Central memory CD4-positive, alpha-beta T cell (primary cell): ENCODE results near the gene PRKAG2.
"Not testable (repeated sequence)": the region's sequence is repeated elsewhere in the genome, so short reads cannot be mapped to it uniquely, and the experiment has no call there.

Experiments
- DNase-seq: peaks from one replicate; pipeline ENCODE4 v3.0.0; 2022

The PRKAG2 gene

DNA sequence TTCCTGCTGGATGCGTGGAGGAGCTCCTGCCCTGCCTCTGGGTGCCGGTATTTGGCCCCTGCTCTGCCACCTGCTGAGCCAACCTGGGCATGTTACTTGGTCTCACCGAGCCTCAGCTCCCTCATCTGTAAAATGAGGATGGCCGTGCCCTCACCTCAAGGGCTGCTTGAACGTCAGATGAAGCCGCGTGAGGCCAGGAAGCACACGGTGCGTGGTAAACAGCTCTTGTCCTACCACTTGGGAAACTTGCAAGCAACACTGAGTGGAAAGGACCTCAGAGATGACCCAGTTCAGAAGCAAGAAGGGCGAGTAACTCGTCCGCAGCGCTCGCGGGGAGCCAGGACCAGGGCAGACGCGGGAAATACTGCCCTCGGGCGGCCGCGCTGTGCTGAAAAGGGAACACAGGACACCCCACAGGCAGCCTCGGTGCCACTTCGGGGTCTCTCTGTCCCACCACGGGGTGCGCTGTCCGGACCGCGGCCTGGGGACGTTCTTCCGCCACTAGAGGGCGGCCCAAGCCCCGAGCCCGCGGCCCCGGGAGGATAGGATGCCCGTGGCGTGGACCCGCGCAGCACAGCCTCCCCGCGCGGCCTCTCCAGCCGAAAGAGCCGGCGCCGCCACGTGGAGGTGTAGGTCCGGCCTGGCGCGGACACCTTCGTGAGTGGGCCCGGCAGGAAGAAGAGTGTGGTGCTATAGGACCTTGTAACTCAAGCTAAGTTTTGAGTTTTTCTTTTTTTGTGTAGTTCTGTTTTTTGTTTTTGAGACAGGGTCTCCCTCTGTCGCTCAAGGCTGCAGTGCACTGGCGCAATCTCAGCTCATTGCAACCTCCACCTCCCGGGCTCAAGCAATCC, 94.1 kb downstream of the PRKAG2 start:
- peak; percentile 37 for DNase-seq

DNA sequence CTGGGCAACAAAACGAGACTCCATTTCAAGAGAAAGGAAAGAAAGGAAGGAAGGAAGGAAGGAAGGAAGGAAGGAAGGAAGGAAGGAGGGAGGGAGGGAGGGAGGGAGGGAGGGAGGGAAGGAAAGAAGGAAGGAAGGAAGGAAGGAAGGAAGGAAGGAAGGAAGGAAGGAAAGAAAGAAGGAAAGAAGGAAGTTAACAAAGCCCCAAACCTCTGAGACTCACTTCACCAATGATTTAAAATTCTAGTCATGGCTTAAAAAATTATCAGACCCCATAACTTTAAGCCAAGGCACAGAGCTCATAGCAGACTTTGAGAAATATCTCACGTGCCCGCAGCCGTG, 94.7 kb downstream of the PRKAG2 start:
- DNase-seq: not testable (repeated sequence)

DNA sequence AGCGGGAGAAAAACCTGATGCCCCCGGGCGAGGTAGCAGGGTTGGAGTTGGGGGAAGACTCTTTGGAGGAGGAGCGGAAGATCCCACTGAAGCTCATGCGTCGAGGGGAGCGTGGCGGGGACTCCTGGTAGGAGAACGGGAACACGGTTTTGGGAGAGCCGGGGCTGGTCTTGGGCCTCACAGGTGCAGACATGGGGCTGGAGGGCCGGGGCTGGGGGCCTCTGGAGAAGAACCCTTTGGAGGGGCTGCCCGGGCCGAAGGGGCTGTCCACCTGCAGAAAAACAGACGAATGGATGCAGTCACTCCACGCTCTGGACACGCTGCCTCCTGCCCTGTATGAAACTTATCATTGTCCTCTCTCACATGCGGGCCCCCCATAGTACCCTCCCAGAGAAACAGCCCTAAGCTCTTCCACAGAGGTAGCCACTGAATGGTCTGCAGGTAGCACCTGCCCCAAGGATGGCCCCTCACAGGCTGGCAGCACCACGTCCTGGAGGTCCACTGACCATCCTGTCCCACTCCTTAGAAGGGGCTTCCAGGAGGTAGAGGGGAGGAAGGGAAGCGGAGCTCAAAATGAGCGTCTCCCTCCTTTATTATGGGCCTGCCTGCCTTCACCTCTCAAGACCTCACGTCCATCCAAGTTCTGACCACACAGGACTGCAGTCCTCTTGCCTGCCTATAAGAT, 95.6 kb downstream of the PRKAG2 start:
- no peak for DNase-seq

DNA sequence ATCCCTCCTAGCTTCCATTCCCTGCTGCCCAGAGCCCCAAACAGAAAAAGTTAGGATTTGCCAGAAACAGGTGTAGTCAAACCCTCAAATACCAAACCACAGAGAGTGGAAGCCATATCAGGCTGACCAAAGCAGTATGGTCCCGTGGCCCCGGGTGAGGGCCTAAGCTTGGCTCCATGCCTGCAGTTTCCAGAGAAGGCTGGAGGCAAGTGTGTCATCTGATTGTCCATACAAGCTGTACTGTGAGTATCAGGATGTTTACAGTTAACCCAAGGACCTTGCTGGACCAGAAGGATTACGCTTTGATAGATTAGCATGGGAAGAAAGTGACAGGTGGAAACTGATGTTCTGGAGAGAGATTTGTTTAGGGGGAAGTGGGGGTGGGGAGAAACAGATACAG, 96.3 kb downstream of the PRKAG2 start:
- no peak for DNase-seq

DNA sequence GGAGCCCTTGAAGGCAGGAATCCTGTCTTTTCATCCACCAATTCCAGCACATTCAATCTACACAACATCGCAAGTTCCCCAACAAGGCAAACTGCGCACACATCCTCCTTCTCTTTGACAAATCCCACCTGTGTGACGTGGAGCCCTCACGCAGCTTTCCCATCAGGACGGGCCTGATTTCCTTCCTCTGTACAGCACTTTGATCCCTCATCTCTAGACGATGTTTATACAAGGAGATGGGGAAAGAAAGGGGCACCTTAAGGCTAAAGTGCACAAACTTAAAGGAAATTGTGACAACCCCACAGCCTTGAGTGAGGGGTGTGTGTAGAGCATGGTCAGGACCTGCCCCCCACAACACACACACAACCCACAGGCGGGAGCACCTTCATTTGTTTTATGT, 97.2 kb downstream of the PRKAG2 start:
- no peak for DNase-seq

DNA sequence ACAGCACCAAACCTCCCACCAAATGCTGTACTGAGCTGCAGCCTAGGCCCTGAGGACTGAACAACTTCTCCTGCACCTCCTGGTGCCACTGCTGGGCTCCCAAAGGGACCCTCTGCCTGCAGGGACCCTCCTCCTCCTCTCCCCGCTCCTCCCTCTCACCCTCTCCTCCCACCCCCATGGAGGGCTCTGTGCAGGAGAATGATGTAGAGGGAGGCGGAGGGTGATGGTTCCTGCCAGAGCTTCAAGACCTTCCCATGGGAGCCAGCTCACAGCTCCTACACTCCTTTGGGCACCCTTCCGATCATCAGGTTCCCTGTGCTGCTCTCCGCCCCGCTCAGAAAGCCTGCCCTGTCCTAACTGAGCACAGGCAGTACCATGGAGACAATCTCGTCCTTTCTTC, 97.7 kb downstream of the PRKAG2 start:
- no peak for DNase-seq

DNA sequence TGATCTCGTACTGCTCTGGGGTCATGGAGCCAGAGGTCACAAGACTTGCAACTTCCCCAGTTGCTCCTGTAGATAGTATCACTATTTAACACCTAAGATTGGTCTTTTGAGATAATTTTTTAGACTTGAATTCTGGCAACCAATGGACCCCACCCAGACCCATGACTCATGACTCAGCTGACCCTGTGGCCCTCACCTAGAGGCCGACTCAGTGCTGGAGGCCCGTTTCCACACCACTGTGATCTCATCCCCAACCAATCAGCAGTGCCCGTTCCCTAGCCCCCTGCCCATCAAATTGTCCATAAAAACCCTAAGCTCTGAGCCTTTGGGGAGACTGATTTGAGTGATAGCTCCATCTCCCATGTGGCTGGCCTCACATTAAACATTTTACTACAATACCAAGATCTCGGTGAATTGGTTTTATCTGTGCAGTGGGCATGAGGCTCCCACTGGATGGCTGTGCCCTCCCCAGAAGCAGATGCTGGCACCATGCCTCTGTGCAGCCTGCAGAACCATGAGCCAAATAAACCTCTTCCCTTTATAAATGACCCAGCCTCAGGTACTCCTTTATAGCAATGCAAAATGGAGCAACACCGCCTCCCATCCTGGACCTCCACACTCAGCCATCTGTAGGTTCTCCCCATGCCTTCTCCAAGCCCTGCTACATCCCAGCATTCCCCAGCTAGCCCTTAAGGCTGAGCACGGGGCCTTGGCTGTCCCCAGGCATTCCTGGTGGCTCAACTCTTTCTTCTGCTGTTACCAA, 98.8 kb downstream of the PRKAG2 start:
- no peak for DNase-seq

DNA sequence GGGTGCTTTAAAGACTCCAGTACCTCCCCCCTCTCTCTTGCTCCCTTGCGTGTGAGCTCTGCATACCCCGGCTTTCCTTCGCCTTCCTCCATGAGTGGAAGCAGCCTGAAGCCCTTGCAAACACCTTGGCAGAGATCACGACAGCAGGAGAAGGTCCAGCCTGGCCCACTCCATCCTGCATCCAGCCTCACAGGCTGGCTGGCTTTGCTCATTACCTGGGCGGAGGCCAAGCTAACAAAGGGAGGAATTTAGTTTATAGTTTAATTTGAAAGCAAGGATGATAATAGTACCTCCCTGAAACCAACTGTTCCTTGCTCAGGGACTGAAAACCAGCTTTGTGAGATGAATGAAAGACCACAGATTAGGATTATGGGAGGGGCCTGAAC, 99.4 kb downstream of the PRKAG2 start:
- no peak for DNase-seq

DNA sequence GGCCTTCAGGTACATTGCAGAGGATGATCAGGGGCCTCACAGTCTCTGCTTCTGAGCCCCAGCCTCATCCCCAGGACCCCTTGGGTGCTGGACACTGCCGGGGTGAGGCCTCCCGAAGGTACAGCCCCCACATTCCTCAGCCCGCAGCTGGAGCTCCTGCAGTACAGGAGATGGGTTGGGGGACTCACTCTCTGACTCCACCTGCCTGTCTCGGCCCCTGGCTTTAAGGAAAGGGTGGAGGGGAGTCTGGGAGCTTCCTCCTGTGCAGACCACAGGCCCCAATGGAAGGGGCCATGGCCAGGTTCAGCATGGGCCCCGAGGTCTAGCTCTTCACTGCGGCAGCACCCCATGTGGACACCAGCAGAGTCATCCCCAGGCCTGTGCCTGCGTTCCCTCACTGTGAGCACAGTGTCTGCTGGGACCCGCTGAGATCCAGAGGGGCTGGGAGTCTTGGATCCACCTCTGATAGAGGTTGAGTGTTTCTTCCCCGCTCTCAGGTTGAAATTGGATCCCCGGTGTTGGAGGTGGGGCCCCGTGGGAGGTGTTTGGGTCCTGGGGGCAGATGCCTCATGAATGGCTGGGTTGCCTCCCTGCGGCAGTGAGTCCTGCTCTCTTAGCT, 99.9 kb downstream of the PRKAG2 start:
- no peak for DNase-seq

DNA sequence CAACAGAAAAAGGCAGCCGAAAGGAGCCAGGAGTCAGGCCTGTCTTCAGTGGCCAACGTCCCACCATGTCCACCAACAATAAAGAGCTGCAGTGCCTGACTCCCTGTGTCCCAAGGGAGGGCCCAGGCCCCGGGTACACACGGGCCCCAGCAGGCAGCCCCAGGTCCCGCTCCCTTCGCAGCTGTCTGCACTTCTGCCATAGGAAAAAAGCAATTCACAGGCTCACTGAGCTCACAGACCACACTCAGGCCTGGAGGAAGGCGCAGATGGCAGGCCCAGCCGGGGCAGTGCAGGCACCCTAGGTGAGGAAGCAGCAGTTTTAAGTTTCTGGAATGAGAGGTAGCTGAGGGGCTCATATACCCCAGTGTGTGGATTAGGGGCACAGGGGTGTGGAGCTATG, 100.5 kb downstream of the PRKAG2 start:
- no peak for DNase-seq

DNA sequence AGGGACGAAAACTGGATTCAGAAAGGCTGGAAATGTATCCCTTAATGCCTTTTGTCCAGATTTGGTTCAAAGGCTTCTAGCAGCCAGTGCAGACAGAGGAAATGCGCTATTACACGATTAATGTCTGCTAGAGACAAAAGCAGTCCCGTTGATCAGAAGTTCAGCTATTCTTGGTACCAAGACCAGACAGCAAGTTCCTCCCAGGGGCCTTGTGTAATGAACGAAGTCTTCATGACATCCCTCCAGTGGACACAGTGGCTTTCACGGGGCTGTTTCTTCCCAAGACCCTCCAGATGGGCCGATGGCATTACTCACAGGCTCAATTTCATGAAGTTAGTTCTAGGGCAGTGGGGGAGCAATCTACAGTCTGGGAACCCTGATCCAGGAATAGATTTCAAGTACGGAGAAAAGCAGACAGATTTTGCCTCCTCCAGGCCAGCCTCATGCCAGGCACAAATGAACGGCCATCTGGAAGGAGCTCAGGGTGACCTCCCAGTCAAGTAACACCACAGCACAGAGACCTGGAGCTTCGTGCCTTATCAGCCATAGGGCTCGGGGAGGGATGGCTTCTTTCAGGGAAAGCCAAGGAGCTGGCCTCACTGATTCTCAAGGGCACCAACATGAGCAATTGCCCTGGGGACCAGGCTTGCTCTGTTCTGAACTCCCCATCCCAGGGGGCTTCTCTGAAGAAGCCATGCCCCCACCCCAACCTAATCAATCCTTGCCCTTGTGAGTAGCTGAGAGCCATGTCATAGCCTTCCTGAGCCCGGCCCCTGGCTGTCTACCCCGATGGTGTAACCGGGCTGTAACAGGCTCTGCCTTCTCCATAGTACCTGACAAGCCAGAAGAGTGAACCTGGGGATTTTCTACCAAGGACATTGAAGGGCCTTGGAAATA, 101.1 kb downstream of the PRKAG2 start:
- no peak for DNase-seq

DNA sequence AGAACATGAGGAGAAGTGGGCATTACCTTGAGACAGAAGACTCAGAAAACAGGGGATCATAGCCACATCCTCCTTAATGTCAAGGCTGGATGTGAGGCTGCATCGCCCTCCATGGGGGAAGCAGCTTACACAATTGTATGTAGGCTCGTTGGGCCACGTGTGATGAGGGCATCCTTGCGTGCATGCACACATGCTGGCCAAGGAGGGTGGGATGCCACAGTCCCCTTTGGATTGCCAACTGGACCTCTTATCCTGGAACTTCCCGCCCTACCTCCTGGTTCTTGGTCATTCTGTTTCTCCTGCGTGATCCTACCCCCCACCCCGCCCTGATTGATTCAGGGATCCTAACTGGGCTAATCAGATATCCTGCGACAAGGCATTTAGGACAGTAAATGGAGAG, 102.0 kb downstream of the PRKAG2 start:
- DNase-seq: no peak

DNA sequence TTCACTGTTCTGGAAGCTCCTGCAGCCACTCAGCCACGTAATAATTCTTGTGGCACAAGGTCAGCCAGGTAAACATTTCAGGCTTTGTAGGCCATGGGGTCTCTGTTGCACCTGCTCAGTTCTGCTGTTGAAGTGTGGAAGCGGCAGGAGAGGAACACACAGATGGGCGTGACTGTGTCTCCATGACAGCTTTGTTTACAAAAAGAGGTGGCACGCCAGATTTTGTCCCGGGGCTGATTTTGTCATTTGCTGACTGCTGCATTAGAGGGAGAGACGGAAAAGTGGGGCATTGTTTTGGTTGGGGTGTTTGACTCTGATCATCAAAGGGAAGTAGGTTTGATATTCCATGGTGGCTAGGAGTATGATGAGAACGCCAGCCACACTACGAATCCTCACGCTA, 103.1 kb downstream of the PRKAG2 start:
- DNase-seq: no peak

DNA sequence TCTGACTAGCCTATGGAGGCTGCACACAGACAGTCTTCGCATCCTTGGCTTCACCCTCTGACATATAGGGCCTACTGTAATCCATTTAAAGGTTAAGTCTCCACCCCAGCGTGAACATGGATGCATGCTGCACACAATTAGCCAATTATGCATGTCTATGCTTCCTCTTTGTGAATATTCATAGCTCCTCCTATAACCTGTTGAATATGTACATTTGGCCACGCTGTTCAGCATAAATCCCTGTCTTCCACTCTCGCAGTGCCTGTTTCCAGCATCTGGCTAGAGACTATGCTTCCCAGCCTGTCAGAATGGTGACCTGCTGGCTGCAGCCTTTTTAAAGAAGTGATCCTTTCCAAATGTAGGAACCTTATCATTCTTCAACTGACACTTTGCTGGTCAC, 106.7 kb downstream of the PRKAG2 start:
- no peak for DNase-seq

DNA sequence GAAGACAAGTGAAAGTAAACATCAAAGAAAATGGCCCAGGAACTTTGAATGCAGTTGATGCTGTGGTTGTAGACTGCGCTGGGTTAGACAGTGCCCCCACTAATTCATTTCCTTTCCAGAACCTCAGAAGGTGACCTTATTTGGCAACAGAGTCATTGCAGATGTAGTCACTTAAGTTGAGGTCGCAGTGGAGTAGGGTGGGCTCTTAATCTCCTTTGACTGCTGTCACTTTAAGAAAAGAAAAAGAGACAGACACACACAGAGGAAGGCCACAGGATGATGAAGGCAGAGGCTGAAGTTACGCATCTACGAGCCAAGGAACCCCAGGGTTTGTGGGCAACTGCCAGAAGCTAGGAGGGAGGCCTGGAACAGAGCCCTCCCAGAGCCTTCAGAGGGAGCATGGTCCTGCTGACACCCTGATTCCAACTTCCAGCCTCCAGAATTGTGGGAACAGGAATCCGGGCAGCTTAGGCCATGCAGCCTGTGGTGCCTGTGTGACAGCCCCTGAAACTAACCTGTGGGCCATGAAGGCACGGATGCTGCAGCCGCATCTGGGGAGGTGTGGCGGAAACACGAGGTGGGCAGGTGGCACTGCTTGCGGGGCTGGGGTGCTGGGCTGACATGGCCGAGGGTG, 107.6 kb downstream of the PRKAG2 start:
- DNase-seq: peak; percentile 79

DNA sequence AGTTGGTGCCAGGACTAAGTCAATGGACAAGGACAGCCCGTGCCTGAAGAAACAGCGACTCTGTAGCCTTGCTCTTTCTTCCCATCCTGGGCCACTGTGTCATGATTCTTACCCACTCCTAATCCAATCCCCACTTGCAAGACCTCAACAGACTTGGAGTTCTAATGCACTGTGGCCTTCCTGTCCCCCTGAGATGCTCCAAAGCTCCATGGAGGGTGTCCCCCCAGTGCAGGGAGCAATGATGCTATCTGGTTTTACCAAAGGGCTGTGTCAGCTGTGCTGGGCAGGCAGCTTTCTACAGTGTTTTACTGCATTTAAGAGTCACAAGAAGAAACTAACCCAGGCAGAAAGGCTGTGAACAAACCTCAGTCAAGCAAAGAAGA, 108.1 kb downstream of the PRKAG2 start:
- DNase-seq: no peak

DNA sequence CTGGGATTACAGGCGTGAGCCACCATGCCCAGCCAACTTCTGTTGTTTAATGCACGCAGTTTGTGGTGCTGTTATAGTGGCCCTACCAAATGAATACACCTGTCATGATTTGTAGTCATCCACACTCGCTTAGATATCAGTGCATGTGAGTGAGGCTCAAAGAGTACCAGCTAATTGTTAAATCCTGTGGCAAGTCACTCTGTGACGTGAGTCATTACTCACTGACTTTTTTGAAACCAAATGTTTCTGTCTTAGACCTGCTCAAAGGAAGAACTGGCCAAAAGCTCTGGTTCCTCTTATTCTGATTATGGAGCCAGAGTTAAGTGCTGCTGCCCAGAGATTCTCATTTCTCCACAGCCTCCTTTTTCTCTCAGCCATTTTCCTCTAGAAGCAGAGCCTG, 109.4 kb downstream of the PRKAG2 start:
- no peak for DNase-seq

DNA sequence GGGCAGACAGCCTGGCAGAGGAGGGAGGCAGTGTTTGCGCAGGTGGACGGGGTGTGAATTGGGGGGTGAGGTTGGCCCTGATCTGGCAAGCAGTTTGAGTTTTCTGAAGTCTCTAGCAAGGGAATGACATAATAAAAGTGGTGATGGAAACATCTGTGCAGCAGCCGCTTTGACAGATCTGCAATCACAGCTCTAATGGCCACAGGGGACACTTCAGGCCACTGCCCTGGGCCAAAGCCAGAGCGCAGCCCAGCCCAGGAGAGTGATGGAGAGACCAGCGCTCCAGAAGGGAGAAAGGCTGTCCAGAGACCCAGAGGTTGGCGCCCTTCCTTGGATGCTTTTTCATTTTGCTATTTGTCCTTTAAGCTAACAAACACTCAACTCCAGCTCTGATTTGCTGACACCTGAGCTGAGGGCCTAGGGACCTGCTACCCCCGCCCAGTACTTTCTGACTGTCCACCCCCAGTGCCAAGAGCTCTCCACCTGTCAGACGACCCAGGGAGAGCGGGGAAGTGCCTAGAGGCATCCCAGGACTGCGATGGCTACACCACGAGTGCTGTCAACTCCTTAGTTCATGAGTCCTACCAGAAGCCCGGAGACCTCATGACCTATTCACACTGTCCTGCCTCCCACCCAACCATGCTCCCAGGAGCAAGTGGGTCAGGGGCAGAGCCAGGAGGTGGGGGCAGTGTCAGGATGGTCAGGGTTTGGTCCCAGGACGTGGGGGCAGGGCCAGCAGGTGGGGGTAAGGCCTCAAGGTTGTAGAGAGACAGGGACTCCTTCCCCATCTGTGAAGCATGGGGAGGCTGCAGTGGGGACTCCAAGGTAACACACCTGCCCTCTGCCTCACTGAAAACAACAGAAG, 112.6 kb downstream of the PRKAG2 start:
- DNase-seq: no peak

DNA sequence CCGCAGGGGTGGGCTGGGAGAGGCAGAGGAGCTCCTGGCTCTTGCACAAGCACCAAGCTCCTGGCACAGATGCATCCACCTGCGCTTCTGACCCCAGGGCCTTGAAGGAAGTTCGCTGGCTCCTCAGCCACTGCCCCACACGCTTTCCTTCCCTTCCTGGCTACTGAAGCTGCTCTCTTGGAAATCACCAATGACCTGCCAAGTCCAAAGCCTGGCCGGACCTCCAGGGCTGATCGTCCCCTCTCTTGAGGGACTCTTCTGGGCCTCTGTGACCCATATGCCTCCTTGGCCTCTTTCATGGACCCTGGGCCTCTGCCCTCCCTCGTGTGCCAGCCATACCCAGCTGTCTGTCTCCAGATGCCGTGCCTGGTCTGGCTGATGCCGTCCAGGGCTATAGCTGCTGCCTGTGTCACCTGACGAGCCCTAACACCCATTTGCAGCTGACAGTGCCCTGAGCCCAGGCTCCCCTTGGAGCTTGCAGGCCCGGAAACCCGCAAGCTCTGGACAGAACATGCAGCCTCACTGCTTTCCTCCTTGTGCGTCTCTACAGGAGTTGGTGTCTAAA, 113.4 kb downstream of the PRKAG2 start:
- no peak for DNase-seq

DNA sequence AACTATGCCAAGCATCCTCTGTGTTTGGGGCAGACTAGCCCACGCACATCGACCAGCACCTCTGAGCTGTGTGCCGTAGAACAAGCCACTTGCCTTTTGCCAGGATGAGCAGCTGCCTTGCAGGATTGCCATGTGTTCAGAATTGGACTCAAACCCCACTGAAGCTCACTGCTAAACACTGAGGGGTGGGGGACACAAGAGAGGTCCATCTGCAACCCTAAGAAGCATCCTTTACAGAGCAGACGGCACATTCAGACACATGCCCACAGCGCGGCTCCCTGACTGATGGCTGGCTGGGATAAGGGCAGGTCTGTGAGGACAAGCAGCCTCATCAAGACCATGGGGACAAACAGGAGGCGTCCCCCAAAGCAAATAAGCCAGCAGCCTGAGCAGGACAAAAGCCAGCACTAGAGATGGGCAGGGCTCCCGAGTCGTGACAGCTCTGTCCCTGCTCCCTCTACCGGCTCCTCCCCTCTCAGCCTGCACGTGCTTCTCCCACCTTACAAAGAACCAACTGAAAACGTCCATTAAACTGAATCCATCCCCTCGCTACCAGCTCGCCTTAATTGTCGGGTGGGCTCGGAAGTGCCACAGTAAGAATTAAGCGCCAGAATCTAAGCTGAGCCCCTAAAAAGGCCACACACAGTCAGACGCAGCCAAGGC, 114.2 kb downstream of the PRKAG2 start:
- no peak for DNase-seq
